Caki2 (cell line): ENCODE measurements around the gene SMIM32. TPM values are rescaled to one million over a fixed set of nuclear protein-coding genes. Genes with fewer than 3 reads are reported as not detected.

Experiments used
- DNase-seq: peaks from one replicate; pipeline ENCODE4 v3.0.0-alpha.2; 2015; ENCODE audit warnings: low read depth
- in situ Hi-C: cut with HindIII; loops from 2 replicates; pipeline ENCODE4 v1.10.0; 2016; ENCODE audit warnings: low sequenced_read_pairs, low pct_unique_long_range_greater_than_20kb, mixed read lengths
- total RNA-seq: library from RNA; depleted of rRNA; stranded (reverse); fragments of >200 nt; shearing (Covaris generic); gene quantifications from 2 replicates; pipeline ENCODE4 v1.2.3, GENCODE V29; 2014; ENCODE audit warnings: low replicate concordance; rRNA removed

SMIM32 gene
- total RNA-seq, 1 experiment from 2014 or later = not detected

DNA sequence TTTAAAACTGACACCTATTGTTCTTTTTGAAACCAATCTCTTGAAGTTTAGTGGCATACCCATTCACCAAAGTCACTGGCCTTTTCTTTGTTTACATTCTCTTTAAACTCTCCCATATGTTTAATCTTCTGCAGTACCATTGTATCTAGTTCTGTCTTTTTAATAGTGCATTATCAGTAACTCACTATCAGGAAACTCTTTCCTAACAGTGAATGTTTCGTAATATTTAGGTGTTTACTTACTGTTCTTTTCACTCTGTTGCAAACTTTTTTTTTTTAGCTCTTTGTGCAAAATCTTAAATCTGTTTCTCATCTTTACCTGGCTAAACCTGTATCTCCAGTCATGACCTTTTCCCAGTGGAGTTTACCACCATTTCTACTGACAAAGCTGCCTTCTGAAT lies 43.1 kb downstream of the SMIM32 start:
- in situ Hi-C loops = no loop called here

GRCh38 chr5:136147632-136148031 lies 45.3 kb downstream of the SMIM32 start:
- in situ Hi-C loops = no loop called here
- no peak for DNase-seq

More for the DNA sequence above, 43.1 kb downstream of the SMIM32 start:
- no peak for DNase-seq

GRCh38 chr5:136146201-136146600 lies 46.8 kb downstream of the SMIM32 start:
- in situ Hi-C loops = no loop called here
- no peak for DNase-seq

- DNase-seq = no peak
Measured at GRCh38 chr5:136145030-136145429, 47.9 kb downstream of the SMIM32 start.

DNA sequence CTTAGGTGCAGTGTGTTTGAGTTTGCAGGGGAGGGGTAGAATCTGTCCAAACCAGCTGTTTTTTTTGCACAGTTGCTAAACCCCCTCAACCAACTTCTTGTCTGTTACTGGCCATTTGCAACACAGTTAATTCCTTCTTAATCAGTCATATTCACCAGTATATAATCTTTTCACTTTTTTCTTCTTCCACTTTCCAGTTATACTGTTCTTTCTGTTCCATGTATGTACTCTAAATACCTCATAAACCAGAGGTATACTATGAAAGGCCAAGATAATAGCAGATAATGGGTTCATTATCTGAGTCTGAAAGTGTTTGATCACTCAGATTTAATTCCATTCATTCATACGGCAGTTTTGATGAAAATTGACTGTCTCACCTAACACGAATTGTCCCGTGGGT lies 49.2 kb downstream of the SMIM32 start:
- DNase-seq = no peak
- in situ Hi-C loops = no loop called here

More at GRCh38 chr5:136145030-136145429, 47.9 kb downstream of the SMIM32 start:
- in situ Hi-C loops = no loop called here

- no peak for DNase-seq
- in situ Hi-C loops = no loop called here
Measured at GRCh38 chr5:136143312-136143711, 49.6 kb downstream of the SMIM32 start.

DNA sequence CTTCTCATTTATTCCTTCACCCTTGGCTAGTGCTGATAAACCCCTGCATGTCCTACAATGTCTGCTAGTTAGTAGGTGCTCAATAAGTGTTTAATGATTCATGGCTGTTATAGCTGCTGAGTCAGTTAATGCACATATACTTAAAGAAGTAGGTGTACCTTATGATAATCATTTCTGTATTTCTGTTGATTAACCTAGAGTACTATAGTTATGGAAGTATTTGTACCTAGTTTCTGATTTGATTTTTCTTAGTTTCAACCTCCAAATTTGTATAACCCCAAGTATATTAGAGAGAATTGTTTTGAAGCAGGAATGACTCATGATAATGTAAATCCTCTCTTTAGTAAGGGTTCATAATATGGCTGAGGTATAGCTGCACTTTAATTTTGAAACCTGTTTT lies 51.4 kb downstream of the SMIM32 start:
- in situ Hi-C loops = no loop called here
- DNase-seq = no peak

Other genes with a start within 250 kb of the SMIM32 start
- gene LECT2, start 238.2 kb downstream of the SMIM32 start, total RNA-seq = not detected in 2 replicates
- gene TGFBI, start 164.2 kb downstream of the SMIM32 start, total RNA-seq = 298 and 340 TPM in 2 replicates
- 15.5 and 77.3 TPM in 2 replicates for gene SMAD5, start 60.3 kb downstream of the SMIM32 start, total RNA-seq
- not detected in 2 replicates for gene TRPC7, start 172.4 kb upstream of the SMIM32 start, total RNA-seq